Lower lobe of right lung (tissue), 2 donors: ENCODE data around the gene LMO2. TPM values are rescaled to one million over a fixed set of nuclear protein-coding genes. Genes with fewer than 3 reads are reported as not detected.
"Not testable (repeated sequence)": the region's sequence is repeated elsewhere in the genome, so short reads cannot be mapped to it uniquely, and the experiment has no call there.

Experiments used
- ATAC-seq, 2 donors: fragments of 200-7000 bp; cut with Tn5 transposase; one replicate each; pipeline ENCODE4 v1.9.1; 2020 to 2022; ENCODE audit warnings: mild to moderate bottlenecking in 2 of 2, moderate library complexity in 2 of 2
- DNase-seq: peaks from one replicate; pipeline ENCODE4 v3.0.0-alpha.2; 2020
- H3K27ac ChIP-seq: fragments of 200-600 bp; one replicate; pipeline ENCODE4 v1.8.0; 2022
- H3K27me3 ChIP-seq: fragments of 200-600 bp; one replicate; pipeline ENCODE4 v1.8.0; 2022; ENCODE audit warnings: low read depth
- H3K36me3 ChIP-seq: fragments of 200-600 bp; one replicate; pipeline ENCODE4 v1.8.0; 2022; ENCODE audit warnings: mild to moderate bottlenecking
- H3K4me1 ChIP-seq: fragments of 200-600 bp; one replicate; pipeline ENCODE4 v1.8.0; 2022
- H3K4me3 ChIP-seq: fragments of 200-600 bp; one replicate; pipeline ENCODE4 v1.8.0; 2022; ENCODE audit warnings: mild to moderate bottlenecking
- H3K9me3 ChIP-seq: fragments of 200-600 bp; one replicate; pipeline ENCODE4 v1.8.0; 2022
- intact Hi-C: fragments of 100-400 bp; cut with DNase I; formaldehyde crosslinking; loops from one replicate; pipeline ENCODE4 v1.11.0; 2022
- total RNA-seq: library from RNA; stranded (reverse); fragmentation: NEBNext Ultra II Directional; extraction: Animal tissue kit (Norgen Biotek cat#: 25700); gene quantifications from one replicate; pipeline ENCODE4 v1.2.1, GENCODE V29; 2021
- TF ChIP-seq, protein P1 (sequence below): fragments of 200-600 bp; IDR thresholded peaks from one replicate; pipeline ENCODE4 v1.8.0; 2022; ENCODE audit warnings: antibody characterized with exemption, mild to moderate bottlenecking
- donor health status: DM: no; HTN: yes; CAD: no; lungs with severe emphysema.

Gene LMO2
- total RNA-seq, 1 donor from 2014 or later: 56.4 TPM

GRCh38 chr11:33920838-33921613 is 29.1 kb upstream of the LMO2 start:
- DNase-seq (no peak), ATAC-seq (no peak)
- H3K4me1 ChIP-seq: peaks cover 7% of the 10 kb centered on the region
- intact Hi-C loops: no loop called here
- no peaks in the 10 kb centered on the region for H3K36me3 ChIP-seq
- no peak overlapping the region for H3K4me3 ChIP-seq
- H3K9me3 ChIP-seq: no peaks in the 10 kb centered on the region
- TF ChIP-seq, protein P1, sequence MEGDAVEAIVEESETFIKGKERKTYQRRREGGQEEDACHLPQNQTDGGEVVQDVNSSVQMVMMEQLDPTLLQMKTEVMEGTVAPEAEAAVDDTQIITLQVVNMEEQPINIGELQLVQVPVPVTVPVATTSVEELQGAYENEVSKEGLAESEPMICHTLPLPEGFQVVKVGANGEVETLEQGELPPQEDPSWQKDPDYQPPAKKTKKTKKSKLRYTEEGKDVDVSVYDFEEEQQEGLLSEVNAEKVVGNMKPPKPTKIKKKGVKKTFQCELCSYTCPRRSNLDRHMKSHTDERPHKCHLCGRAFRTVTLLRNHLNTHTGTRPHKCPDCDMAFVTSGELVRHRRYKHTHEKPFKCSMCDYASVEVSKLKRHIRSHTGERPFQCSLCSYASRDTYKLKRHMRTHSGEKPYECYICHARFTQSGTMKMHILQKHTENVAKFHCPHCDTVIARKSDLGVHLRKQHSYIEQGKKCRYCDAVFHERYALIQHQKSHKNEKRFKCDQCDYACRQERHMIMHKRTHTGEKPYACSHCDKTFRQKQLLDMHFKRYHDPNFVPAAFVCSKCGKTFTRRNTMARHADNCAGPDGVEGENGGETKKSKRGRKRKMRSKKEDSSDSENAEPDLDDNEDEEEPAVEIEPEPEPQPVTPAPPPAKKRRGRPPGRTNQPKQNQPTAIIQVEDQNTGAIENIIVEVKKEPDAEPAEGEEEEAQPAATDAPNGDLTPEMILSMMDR: no peak
- no peak overlapping the region for H3K27ac ChIP-seq
- no peaks in the 10 kb centered on the region for H3K27me3 ChIP-seq

- intact Hi-C loops: no loop called here
- Histone ChIP-seq H3K27me3 (no peaks in the 10 kb centered on the region), H3K9me3 (no peaks in the 10 kb centered on the region), H3K4me1 (peaks cover 7% of the 10 kb centered on the region), H3K27ac (no peak overlapping the region), H3K4me3 (no peak overlapping the region), H3K36me3 (no peaks in the 10 kb centered on the region)
- no peak for DNase-seq
- ATAC-seq: peak in 1 of 2 donors; percentile 30
- TF ChIP-seq, protein P1: no peak
Observed at GRCh38 chr11:33919645-33920044, 27.8 kb upstream of the LMO2 start.

DNA sequence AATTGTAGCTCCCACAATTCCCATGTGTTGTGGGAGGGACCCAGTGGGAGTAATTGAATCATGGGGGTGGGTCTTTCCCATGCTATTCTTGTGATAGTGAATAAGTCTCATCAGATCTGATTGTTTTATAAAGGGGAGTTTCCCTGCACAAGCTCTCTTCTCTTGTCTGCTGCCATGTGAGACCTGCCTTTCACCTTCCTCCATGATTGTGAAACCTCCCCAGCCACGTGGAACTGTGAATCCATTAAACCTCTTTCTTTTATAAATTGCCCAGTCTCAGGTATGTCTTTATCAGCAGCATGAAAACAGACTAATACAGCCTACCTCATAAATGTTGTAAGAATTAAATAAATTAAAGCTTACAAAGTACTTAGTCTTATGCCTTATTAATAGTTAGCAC is 25.5 kb upstream of the LMO2 start:
- ATAC-seq, intact Hi-C loops, H3K4me3 ChIP-seq, H3K9me3 ChIP-seq, H3K36me3 ChIP-seq, DNase-seq, H3K27me3 ChIP-seq, H3K27ac ChIP-seq, H3K4me1 ChIP-seq: not testable (repeated sequence)

GRCh38 chr11:33916736-33917135 is 24.9 kb upstream of the LMO2 start:
- H3K27ac ChIP-seq: no peak overlapping the region
- intact Hi-C loops: no loop called here
- H3K27me3 ChIP-seq: no peaks in the 10 kb centered on the region
- ATAC-seq (no peak), DNase-seq (no peak)
- H3K4me3 ChIP-seq: no peak overlapping the region
- no peaks in the 10 kb centered on the region for H3K9me3 ChIP-seq
- TF ChIP-seq, protein P1: no peak
- no peaks in the 10 kb centered on the region for H3K36me3 ChIP-seq
- peaks cover 7% of the 10 kb centered on the region for H3K4me1 ChIP-seq

GRCh38 chr11:33915526-33915925 is 23.6 kb upstream of the LMO2 start:
- Histone ChIP-seq H3K36me3 (no peaks in the 10 kb centered on the region), H3K9me3 (no peaks in the 10 kb centered on the region), H3K27me3 (no peaks in the 10 kb centered on the region), H3K4me1 (peaks cover 15% of the 10 kb centered on the region), H3K4me3 (no peak overlapping the region), H3K27ac (no peak overlapping the region)
- TF ChIP-seq, protein P1: no peak
- ATAC-seq (no peak), DNase-seq (no peak)
- intact Hi-C loops: no loop called here

- ATAC-seq: no peak
- H3K27ac ChIP-seq: no peak overlapping the region
- no peaks in the 10 kb centered on the region for H3K36me3 ChIP-seq
- H3K27me3 ChIP-seq: no peaks in the 10 kb centered on the region
- TF ChIP-seq, protein P1: no peak
- no peak for DNase-seq
- intact Hi-C loops: no loop called here
- no peak overlapping the region for H3K4me3 ChIP-seq
- H3K4me1 ChIP-seq: peaks cover 20% of the 10 kb centered on the region
- H3K9me3 ChIP-seq: no peaks in the 10 kb centered on the region
Observed at GRCh38 chr11:33913991-33914390, 22.1 kb upstream of the LMO2 start.
